ENCODE measurements around the gene PTPA. TPM values are rescaled to one million over a fixed set of nuclear protein-coding genes. Genes with fewer than 3 reads are reported as not detected.

PTPA gene
- total RNA-seq, 1 donor from 2014 or later: 220 TPM

GRCh38 chr9:129130791-129131190 is 19.6 kb downstream of the PTPA start:
- DNase-seq (ENCODE audit: low read depth): no peak
- TF ChIP-seq CTCF (conservative IDR thresholded peaks at IDR 0.05; ENCODE audit: low read depth, low read length): no peak
- no peak overlapping the region for H3K4me3 ChIP-seq (ENCODE audit: low read depth, low read length)

GRCh38 chr9:129131300-129132145 is 20.3 kb downstream of the PTPA start:
- no peak overlapping the region for H3K4me3 ChIP-seq (ENCODE audit: low read depth, low read length)
- peak; percentile 99 for TF ChIP-seq CTCF (conservative IDR thresholded peaks at IDR 0.05; ENCODE audit: low read depth, low read length)
- no peak for DNase-seq (ENCODE audit: low read depth)

GRCh38 chr9:129133082-129133481 is 21.9 kb downstream of the PTPA start:
- no peak for DNase-seq (ENCODE audit: low read depth)
- H3K4me3 ChIP-seq (ENCODE audit: low read depth, low read length): no peak overlapping the region
- TF ChIP-seq CTCF (conservative IDR thresholded peaks at IDR 0.05; ENCODE audit: low read depth, low read length): no peak

GRCh38 chr9:129135476-129135875 is 24.3 kb downstream of the PTPA start:
- no peak for DNase-seq (ENCODE audit: low read depth)
- no peak overlapping the region for H3K4me3 ChIP-seq (ENCODE audit: low read depth, low read length)
- TF ChIP-seq CTCF (conservative IDR thresholded peaks at IDR 0.05; ENCODE audit: low read depth, low read length): no peak

- TF ChIP-seq CTCF (conservative IDR thresholded peaks at IDR 0.05; ENCODE audit: low read depth, low read length): no peak
- no peak overlapping the region for H3K4me3 ChIP-seq (ENCODE audit: low read depth, low read length)
- no peak for DNase-seq (ENCODE audit: low read depth)
These were observed 25.3 kb downstream of the PTPA start for GRCh38 chr9:129136446-129137035.

GRCh38 chr9:129137292-129138143 is 26.3 kb downstream of the PTPA start:
- H3K4me3 ChIP-seq (ENCODE audit: low read depth, low read length): no peak overlapping the region
- no peak for TF ChIP-seq CTCF (conservative IDR thresholded peaks at IDR 0.05; ENCODE audit: low read depth, low read length)
- no peak for DNase-seq (ENCODE audit: low read depth)
